GM12873 (cell line): ENCODE results near the gene VSX1.

ENCODE experiments used
- CTCF ChIP-seq: IDR thresholded peaks from 2 replicates; pipeline ENCODE4 v1.5.1; 2012; ENCODE audit warnings: low read depth, mild to moderate bottlenecking, moderate library complexity, low read length, control low read depth; ENCODE audit not compliant: insufficient read depth; ENCODE audit errors: missing control alignments

Gene VSX1

DNA sequence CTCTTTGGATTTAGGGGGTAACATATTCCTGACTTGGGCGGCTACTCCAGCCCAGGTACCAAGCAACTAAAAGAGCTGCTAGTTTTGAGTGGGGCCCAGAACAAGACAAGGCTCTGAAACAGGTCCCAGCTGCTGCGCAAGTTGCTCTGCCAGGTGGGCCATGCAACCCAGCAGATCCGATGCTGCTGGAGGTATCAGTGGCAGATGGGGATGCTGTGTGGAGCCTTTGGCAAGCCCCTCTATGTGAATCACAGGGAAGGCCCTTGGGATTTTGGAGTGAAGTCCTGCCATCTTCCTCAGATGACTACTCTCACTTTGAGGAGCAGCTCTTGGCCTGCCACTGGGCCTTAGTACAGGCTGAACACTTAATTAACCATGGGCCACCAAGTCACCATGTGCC, 43.7 kb upstream of the VSX1 start:
- no peak for TF ChIP-seq CTCF

GRCh38 chr20:25120920-25121319, 39.0 kb upstream of the VSX1 start:
- no peak for TF ChIP-seq CTCF

- TF ChIP-seq CTCF: no peak
These were observed 38.5 kb upstream of the VSX1 start for GRCh38 chr20:25120457-25120856.

GRCh38 chr20:25118529-25118928, 36.6 kb upstream of the VSX1 start:
- TF ChIP-seq CTCF: no peak

DNA sequence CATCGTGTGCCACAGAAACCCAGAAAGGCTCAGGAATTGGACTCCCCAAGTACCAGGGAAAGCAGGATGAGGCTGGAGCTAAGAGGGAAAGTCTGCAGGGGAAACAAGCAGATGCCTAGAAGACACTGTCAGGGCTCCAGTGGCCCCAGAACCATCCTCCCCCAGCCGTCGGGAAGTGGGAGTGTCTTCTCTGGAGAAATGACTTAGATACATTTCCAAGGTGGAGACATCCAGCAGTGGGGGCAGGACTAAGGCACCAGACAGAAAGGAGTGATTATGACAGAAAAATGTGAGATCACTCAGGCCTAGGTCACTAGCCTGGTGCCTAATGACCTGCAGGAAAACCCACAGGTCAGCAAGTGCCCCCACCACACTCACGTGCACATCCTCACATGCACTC, 36.0 kb upstream of the VSX1 start:
- TF ChIP-seq CTCF: no peak

DNA sequence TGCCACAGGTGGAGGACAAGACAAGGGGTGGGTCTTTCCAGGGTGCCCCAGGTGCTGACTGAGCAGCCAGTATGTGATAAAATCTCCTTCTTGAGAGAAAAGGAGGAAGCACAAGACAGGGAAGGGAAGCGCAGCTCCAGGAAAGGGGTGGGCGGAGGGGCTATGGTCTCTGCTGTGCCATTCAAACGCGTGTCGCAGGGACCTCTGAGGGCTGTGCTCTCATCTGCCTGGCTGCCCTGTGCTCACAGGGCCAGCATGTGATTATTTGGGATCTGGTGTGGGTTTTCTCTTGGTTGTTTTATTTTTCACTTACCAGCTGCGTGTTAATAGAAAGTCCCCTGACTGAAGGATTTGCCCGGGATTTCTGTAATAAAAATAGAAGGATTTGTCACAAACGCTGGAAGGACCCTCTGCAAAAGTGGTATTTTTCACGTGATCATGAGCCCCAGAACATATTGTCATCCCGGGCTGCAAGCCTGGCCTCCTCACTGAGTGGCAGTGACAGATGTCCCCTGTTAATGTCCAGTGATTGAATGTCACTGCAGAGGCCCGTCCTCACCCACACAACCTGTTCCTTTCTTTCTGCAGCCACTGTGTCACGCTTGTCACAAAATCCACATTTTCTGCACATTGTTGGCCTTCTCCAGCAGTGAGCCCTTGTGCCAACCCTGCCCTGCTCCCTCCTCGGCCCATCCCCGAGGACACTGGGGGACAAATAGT, 35.0 kb upstream of the VSX1 start:
- no peak for TF ChIP-seq CTCF

DNA sequence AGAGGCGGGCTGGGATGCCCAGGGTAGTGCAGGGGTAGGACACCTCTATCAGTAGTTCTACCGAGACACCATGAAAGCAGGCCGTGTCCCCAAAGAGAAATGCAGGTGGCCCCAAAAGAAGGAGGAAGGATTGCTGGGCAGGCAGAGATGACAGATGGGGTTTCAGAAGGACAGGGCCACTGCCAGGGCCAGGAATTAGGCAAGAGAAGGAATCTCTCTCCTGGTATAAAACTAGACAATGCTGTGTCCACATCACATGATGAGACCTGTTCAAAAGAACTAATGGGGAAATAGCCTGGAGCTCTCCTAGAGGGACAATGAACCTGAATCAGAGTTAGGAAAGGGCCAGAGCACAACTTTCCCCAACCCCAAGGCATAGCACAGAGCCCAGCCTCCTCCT, 21.6 kb upstream of the VSX1 start:
- TF ChIP-seq CTCF: no peak
